Body of pancreas (tissue), 4 donors: ENCODE measurements around the gene SLC17A3. TPM values are rescaled to one million over a fixed set of nuclear protein-coding genes. Genes with fewer than 3 reads are reported as not detected.

ENCODE experiments used
- ATAC-seq: fragments of 150-250 bp; one replicate; pipeline ENCODE4 v1.9.1; 2016
- DNase-seq, 4 donors: peaks; one replicate each; pipeline ENCODE4 v3.0.0-alpha.2; 2019
- H3K27ac ChIP-seq, 4 donors: fragments of 200-600 bp; sonication (generic); 1 replicate in 3 of 4; 2 replicates in 1 of 4; pipeline versions ENCODE4 v1.5.1 to v1.6.1; 2016 to 2019; ENCODE audit warnings: mild to moderate bottlenecking in 1 of 4, mixed read lengths in 1 of 4, moderate library complexity in 1 of 4
- H3K27me3 ChIP-seq, 2 donors: fragments of 200-600 bp; sonication (generic); one replicate each; pipeline ENCODE4 v1.6.0; 2016; ENCODE audit warnings: mild to moderate bottlenecking in 1 of 2
- H3K36me3 ChIP-seq, 2 donors: fragments of 200-600 bp; sonication (generic); replicated peaks in 1 of 2; 2 replicates each; pipeline ENCODE4 v1.5.1; 2016; ENCODE audit warnings: low read depth in 2 of 2; ENCODE audit not compliant: insufficient read depth in 1 of 2
- H3K4me1 ChIP-seq: fragments of 200-600 bp; sonication (generic); one replicate; pipeline ENCODE4 v1.6.0; 2016
- H3K4me3 ChIP-seq, 2 donors: fragments of 200-600 bp; sonication (generic); 1 replicate in 1 of 2; 2 replicates in 1 of 2; pipeline ENCODE4 v1.5.1; 2016 to 2019
- H3K9me3 ChIP-seq, 3 donors: fragments of 200-600 bp; sonication (generic); 1 replicate in 2 of 3; 2 replicates in 1 of 3; pipeline ENCODE4 v1.5.1; 2016
- POLR2A ChIP-seq, 3 donors: fragments of 450-650 bp; IDR thresholded peaks; one replicate each; pipeline ENCODE4 v1.6.1; 2016; ENCODE audit warnings: antibody characterized with exemption in 3 of 3, mild to moderate bottlenecking in 2 of 3
- WGBS, 2 donors: methylation state at CpG; one replicate each; pipeline ENCODE4 v1.1.5; 2017; 5-methylcytosine and 5-hydroxymethylcytosine counted together
- intact Hi-C: fragments of 100-400 bp; cut with DNase I; formaldehyde crosslinking; loops from one replicate; pipeline ENCODE4 v1.15.1; 2023
- total RNA-seq, 2 donors: library from RNA; depleted of rRNA; stranded (reverse); fragments of >200 nt; gene quantifications; one replicate each; pipeline ENCODE4 v1.1.0, GENCODE V29; 2016
- TF ChIP-seq, protein P1 (sequence below), 7 experiments: fragments of 450-650 bp in 4 of 7; fragments of 200-600 bp in 3 of 7; sonication (generic) in 3 of 7; IDR thresholded peaks; one replicate each; pipeline ENCODE4 v1.5.1; 2016 to 2019; ENCODE audit warnings: antibody characterized with exemption in 7 of 7

The SLC17A3 gene
- total RNA-seq, 2 donors from 2014 or later: not detected

DNA sequence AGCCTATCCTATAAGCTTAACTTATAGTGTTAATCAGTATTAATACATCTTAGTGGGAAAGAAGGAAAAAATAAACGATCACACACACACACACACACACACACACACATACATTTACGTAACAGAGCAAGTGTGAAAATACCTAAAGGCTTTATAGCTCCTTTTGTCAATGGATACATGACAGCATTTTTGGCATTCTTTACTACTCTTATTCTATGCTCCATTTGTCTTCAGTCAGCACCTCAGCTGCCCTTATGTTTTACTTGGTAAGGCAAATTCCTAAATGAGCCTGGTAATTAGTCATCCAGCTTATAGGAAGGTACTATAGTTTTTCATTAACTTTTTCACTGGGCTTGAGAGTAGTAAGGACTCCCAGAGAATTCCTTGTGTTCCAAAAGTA, 25.1 kb upstream of the SLC17A3 start:
- intact Hi-C loops: no loop called here
- ATAC-seq (no peak), DNase-seq (no peak)
- 73 to 75% methylated on average over 2 of the region's 2 CpGs for WGBS, 2 donors
- H3K27ac ChIP-seq: no peak overlapping the region
- no peaks in the 10 kb centered on the region for H3K9me3 ChIP-seq
- no peak overlapping the region for H3K4me3 ChIP-seq
- no peaks in the 10 kb centered on the region for H3K27me3 ChIP-seq
- peaks cover 18% of the 10 kb centered on the region for H3K4me1 ChIP-seq
- no peaks in the 10 kb centered on the region for H3K36me3 ChIP-seq
- TF ChIP-seq, protein P1, sequence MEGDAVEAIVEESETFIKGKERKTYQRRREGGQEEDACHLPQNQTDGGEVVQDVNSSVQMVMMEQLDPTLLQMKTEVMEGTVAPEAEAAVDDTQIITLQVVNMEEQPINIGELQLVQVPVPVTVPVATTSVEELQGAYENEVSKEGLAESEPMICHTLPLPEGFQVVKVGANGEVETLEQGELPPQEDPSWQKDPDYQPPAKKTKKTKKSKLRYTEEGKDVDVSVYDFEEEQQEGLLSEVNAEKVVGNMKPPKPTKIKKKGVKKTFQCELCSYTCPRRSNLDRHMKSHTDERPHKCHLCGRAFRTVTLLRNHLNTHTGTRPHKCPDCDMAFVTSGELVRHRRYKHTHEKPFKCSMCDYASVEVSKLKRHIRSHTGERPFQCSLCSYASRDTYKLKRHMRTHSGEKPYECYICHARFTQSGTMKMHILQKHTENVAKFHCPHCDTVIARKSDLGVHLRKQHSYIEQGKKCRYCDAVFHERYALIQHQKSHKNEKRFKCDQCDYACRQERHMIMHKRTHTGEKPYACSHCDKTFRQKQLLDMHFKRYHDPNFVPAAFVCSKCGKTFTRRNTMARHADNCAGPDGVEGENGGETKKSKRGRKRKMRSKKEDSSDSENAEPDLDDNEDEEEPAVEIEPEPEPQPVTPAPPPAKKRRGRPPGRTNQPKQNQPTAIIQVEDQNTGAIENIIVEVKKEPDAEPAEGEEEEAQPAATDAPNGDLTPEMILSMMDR (IDR thresholded peaks at IDR 0.05): no peak
- TF ChIP-seq POLR2A (IDR thresholded peaks at IDR 0.05): no peak

DNA sequence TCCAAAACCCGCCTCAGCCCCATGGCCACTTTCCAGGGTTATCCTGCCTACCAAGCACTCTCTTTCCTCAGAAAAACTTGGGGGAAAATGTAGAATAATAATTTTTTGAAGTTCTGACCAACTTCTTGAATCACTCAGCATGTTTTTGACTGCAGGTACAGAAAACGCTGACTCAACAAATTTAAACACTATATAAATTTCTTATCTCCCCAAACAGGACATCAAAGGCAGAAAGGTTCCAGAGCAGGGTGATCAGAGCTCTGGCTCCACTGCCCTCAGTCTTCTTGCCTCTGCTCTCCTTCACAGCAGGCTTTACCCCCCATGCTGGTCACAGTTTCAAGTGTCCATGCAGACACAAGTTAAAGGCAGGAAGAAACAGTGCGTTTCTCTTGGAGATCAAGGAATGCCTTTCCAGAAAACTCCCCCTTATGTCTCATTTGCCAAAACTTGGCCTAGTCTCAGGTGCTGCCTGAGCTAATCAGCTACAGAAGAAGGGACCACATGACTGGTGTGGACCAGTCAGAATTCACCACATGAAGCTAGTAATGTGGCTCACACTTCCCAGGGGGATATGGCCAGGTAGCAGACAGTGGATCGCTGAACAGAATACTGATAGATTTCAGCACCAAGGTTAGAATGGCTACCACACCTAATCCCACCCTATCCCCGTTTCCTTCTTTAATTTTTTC, 24.4 kb upstream of the SLC17A3 start:
- 86% methylated on average over 5 of the region's 5 CpGs for WGBS, 2 donors

DNA sequence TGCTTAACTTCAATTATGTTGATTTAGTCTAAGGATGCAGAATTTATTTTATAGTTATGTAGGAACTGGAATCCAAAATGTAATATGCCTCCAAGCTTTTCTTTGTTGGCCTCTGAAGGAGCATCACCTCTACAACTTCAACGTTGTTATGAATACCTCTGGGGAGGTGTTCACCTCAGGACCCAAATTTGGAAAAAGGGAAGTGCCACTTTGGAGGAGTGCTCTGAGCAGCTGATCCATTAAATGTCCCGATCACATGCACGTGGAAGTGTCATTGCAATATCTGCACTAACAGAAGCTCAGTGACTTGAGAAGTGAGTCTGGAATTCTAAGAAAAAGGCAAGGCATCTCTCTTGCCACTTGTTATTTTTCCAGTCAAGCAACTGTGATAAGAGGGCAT, 22.2 kb upstream of the SLC17A3 start:
- peaks cover 18% of the 10 kb centered on the region for H3K4me1 ChIP-seq
- no peak overlapping the region for H3K4me3 ChIP-seq
- TF ChIP-seq, protein P1 (IDR thresholded peaks at IDR 0.05): no peak
- no peak for TF ChIP-seq POLR2A (IDR thresholded peaks at IDR 0.05)
- WGBS, 2 donors: 84 to 90% methylated on average over 3 of the region's 3 CpGs
- no peaks in the 10 kb centered on the region for H3K9me3 ChIP-seq
- intact Hi-C loops: no loop called here
- no peak overlapping the region for H3K27ac ChIP-seq
- H3K27me3 ChIP-seq: no peaks in the 10 kb centered on the region
- no peaks in the 10 kb centered on the region for H3K36me3 ChIP-seq
- DNase-seq (no peak), ATAC-seq (no peak)

More for the DNA sequence above, 24.4 kb upstream of the SLC17A3 start:
- no peak overlapping the region for H3K27ac ChIP-seq
- TF ChIP-seq POLR2A (IDR thresholded peaks at IDR 0.05): no peak
- TF ChIP-seq, protein P1 (IDR thresholded peaks at IDR 0.05): no peak
- no peaks in the 10 kb centered on the region for H3K27me3 ChIP-seq
- no peak overlapping the region for H3K4me3 ChIP-seq
- no peak for DNase-seq
- peaks cover 18% of the 10 kb centered on the region for H3K4me1 ChIP-seq
- no peaks in the 10 kb centered on the region for H3K36me3 ChIP-seq
- H3K9me3 ChIP-seq: no peaks in the 10 kb centered on the region
- ATAC-seq: no peak
- intact Hi-C loops: no loop called here

DNA sequence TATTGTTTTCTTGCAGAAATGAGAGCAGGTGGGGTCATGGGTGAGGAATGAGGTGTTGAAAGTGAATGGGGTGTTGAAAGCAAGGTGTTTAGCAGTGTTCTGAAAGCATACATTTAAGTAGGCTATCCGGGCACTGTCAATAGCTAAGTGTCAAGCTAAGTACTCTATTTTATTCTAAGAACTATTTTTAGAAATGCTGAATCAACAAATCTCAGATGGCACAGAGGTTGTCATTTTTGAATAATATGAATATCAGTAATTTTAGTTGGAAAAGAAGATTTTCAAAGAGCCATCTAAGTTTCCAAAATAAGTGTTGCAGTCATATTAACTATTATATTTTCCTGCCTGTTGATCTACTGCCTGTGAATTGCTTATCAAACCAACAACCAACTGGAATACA, 21.7 kb upstream of the SLC17A3 start:
- Histone ChIP-seq H3K27me3 (no peaks in the 10 kb centered on the region), H3K36me3 (no peaks in the 10 kb centered on the region), H3K27ac (no peak overlapping the region), H3K4me1 (peaks cover 17% of the 10 kb centered on the region), H3K4me3 (no peak overlapping the region), H3K9me3 (no peaks in the 10 kb centered on the region)
- ATAC-seq (no peak), DNase-seq (no peak)
- TF ChIP-seq, protein P1 (IDR thresholded peaks at IDR 0.05): no peak
- TF ChIP-seq POLR2A (IDR thresholded peaks at IDR 0.05): no peak
- intact Hi-C loops: no loop called here
- 90 to 91% methylated on average over 1 of the region's 1 CpG for WGBS, 2 donors

DNA sequence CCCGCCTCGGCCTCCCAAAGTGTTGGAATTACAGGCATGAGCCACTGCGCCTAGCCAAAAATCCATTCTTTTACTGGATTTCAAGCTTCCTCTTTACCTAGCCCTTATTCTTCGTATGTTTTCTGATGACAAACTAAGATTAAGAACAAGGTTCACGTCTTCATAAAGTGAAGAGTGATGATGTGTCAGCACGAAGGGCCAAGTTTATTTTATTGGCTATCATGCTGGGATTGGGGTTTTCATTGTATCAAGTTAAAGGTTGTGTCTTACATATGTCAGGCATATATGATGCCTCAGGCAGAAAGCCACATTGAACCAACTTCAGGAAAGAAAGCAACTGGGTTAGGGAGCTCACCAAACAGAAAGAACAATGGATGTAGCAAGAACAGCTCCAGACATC, 19.7 kb upstream of the SLC17A3 start:
- intact Hi-C loops: no loop called here
- no peaks in the 10 kb centered on the region for H3K4me1 ChIP-seq
- ATAC-seq: no peak
- no peak overlapping the region for H3K4me3 ChIP-seq
- no peak for TF ChIP-seq POLR2A (IDR thresholded peaks at IDR 0.05)
- TF ChIP-seq, protein P1 (IDR thresholded peaks at IDR 0.05): no peak
- no peaks in the 10 kb centered on the region for H3K36me3 ChIP-seq
- 81 to 86% methylated on average over 6 of the region's 6 CpGs for WGBS, 2 donors
- H3K27me3 ChIP-seq: no peaks in the 10 kb centered on the region
- DNase-seq: no peak
- H3K27ac ChIP-seq: no peak overlapping the region
- H3K9me3 ChIP-seq: no peaks in the 10 kb centered on the region
